Psoas muscle (tissue), 8 donors: ENCODE results near the gene PTP4A1. TPM values are rescaled to one million over a fixed set of nuclear protein-coding genes. Genes with fewer than 3 reads are reported as not detected.

Experiments used
- ATAC-seq, 4 donors: fragments of 200-7000 bp; cut with Tn5 transposase; one replicate each; pipeline ENCODE4 v1.9.1; 2020; ENCODE audit warnings: moderate library complexity in 3 of 4, mild to moderate bottlenecking in 2 of 4
- DNase-seq, 2 donors: peaks; one replicate each; pipeline ENCODE4 v3.0.0-alpha.2; 2020
- H3K27ac ChIP-seq: fragments of 200-600 bp; one replicate; pipeline ENCODE4 v1.8.0; 2022
- H3K27me3 ChIP-seq, 3 donors: fragments of 200-600 bp in 1 of 3; one replicate each; pipeline versions ENCODE4 v1.6.1 to v1.8.0; 2013 to 2022; ENCODE audit warnings: low read length in 2 of 3, mild to moderate bottlenecking in 2 of 3, moderate library complexity in 1 of 3; ENCODE audit not compliant: insufficient read depth in 3 of 3
- H3K36me3 ChIP-seq, 2 donors: fragments of 200-600 bp in 1 of 2; one replicate each; pipeline versions ENCODE4 v1.6.1 to v1.8.0; 2013 to 2022; ENCODE audit warnings: low read depth in 1 of 2, mild to moderate bottlenecking in 1 of 2, moderate library complexity in 1 of 2; ENCODE audit not compliant: insufficient read depth in 1 of 2
- H3K4me1 ChIP-seq: fragments of 200-600 bp; one replicate; pipeline ENCODE4 v1.8.0; 2022
- H3K4me3 ChIP-seq: fragments of 200-600 bp; one replicate; pipeline ENCODE4 v1.8.0; 2022; ENCODE audit warnings: mild to moderate bottlenecking
- H3K9me3 ChIP-seq: fragments of 200-600 bp; one replicate; pipeline ENCODE4 v1.8.0; 2022
- CTCF ChIP-seq: fragments of 200-600 bp; IDR thresholded peaks from one replicate; pipeline ENCODE4 v1.8.0; 2022; ENCODE audit warnings: antibody characterized with exemption
- WGBS, 3 donors: extraction: QIAGEN DNeasy Blood & Tissue Kit; methylation state at CpG; one replicate each; pipeline versions ENCODE4 v1.1.6 to v1.1.7; 2013; 5-methylcytosine and 5-hydroxymethylcytosine counted together
- intact Hi-C, 2 donors: fragments of 100-400 bp; cut with DNase I; formaldehyde crosslinking; loops; one replicate each; pipeline versions ENCODE4 v1.11.0 to v1.14.2; 2022
- polyA plus RNA-seq, 3 donors: library from polyadenylated mRNA; stranded (reverse); fragments of 200-250 nt; gene quantifications; one replicate each; pipeline ENCODE4 v1.2.3, GENCODE V29; 2013
- total RNA-seq, 4 donors: library from RNA; stranded (reverse); fragmentation: NEBNext Ultra II Directional in 2 of 4; extraction: Animal tissue kit (Norgen Biotek cat#: 25700) in 2 of 4; gene quantifications; one replicate each; pipeline versions ENCODE4 v1.2.1 to v1.2.4, GENCODE V29; 2021 to 2023
- donor health status: healthy with polysubstance abuse.
- donor health status: DM: no; HTN: no; CAD: no; lungs with moderate emphysema.
- donor health status: Bipolar disorder and iron deficiency.
- donor health status: healthy.
- donor health status: DM: yes; HTN: yes; CAD: no.
- donor health status: DM: no; HTN: no; CAD: no.
- donor health status: DM: no; HTN: no; CAD: no.
- donor health status: DM: yes; HTN: yes; CAD: no.

Gene PTP4A1
- total and polyA plus RNA-seq, 7 donors = 113 to 202 (median 159) TPM

GRCh38 chr6:63573076-63573898 lies 1.0 kb downstream of the PTP4A1 start:
- peak overlapping the region; percentile 99 for H3K27ac ChIP-seq
- ATAC-seq (peak; percentile 38 to 64 (median 62)), DNase-seq (peak; percentile 73 to 82)
- TF ChIP-seq CTCF = no peak
- peaks cover 29% of the 10 kb centered on the region for H3K4me1 ChIP-seq
- H3K27me3 ChIP-seq = no peaks in the 10 kb centered on the region
- H3K9me3 ChIP-seq = no peaks in the 10 kb centered on the region
- 0 to 1% (median 1%) methylated on average over 65 to 86 of the region's 86 CpGs for WGBS, 3 donors
- H3K4me3 ChIP-seq = peak overlapping the region; percentile 95
- H3K36me3 ChIP-seq = peaks cover 2 to 22% of the 10 kb centered on the region in 2 donors
- intact Hi-C loops = loop anchor here (5.0 to 10.0 kb wide), 5 partner anchors 64 to 221 kb away; partner anchors contain the start of gene PHF3 (in 1 of the 2)

GRCh38 chr6:63573899-63574553 lies 1.7 kb downstream of the PTP4A1 start:
- H3K27me3 ChIP-seq = no peaks in the 10 kb centered on the region
- peak; percentile 69 for TF ChIP-seq CTCF
- H3K4me1 ChIP-seq = peaks cover 29% of the 10 kb centered on the region
- no peaks in the 10 kb centered on the region for H3K9me3 ChIP-seq
- 12 to 15% (median 14%) methylated on average over 10 of the region's 10 CpGs for whole genome bisulfite sequencing, 3 donors
- H3K36me3 ChIP-seq = peaks cover 2 to 29% of the 10 kb centered on the region in 2 donors
- peak overlapping the region; percentile 99 for H3K27ac ChIP-seq
- intact Hi-C loops = loop anchor here (5.0 to 10.0 kb wide), 5 partner anchors 63 to 222 kb away; partner anchors contain the start of gene PHF3 (in 1 of the 2)
- DNase-seq (peak in 1 of 2 donors; percentile 23), ATAC-seq (peak in 2 of 4 donors; percentile 22 to 34)
- peak overlapping the region; percentile 95 for H3K4me3 ChIP-seq

GRCh38 chr6:63574554-63574900 lies 2.2 kb downstream of the PTP4A1 start:
- H3K4me1 ChIP-seq = peaks cover 29% of the 10 kb centered on the region
- H3K4me3 ChIP-seq = peak overlapping the region; percentile 95
- TF ChIP-seq CTCF = no peak
- intact Hi-C loops = loop anchor here (5.0 to 10.0 kb wide), 5 partner anchors 63 to 222 kb away; partner anchors contain the start of gene PHF3 (in 1 of the 2)
- ATAC-seq = no peak
- H3K36me3 ChIP-seq = peaks cover 2 to 34% of the 10 kb centered on the region in 2 donors
- no peaks in the 10 kb centered on the region for H3K27me3 ChIP-seq
- no peak for DNase-seq
- WGBS, 3 donors = 45 to 74% (median 57%) methylated on average over 2 of the region's 2 CpGs
- peak overlapping the region; percentile 99 for H3K27ac ChIP-seq
- H3K9me3 ChIP-seq = no peaks in the 10 kb centered on the region

- Histone ChIP-seq H3K4me3 (peak overlapping the region; percentile 95), H3K27me3 (no peaks in the 10 kb centered on the region), H3K4me1 (peaks cover 28% of the 10 kb centered on the region), H3K9me3 (no peaks in the 10 kb centered on the region), H3K27ac (peak overlapping the region; percentile 99), H3K36me3 (peaks cover 6 to 51% of the 10 kb centered on the region in 2 donors)
- ATAC-seq = no peak
- intact Hi-C loops = loop anchor here (10.0 kb wide), 2 partner anchors 101 to 221 kb away; no protein-coding TSS in a partner anchor
- no peak for TF ChIP-seq CTCF
- DNase-seq = no peak
- 66 to 82% (median 69%) methylated on average over 3 of the region's 3 CpGs for WGBS, 3 donors
These were observed 4.0 kb downstream of the PTP4A1 start for GRCh38 chr6:63576147-63576772.
